ENCODE results near the gene DLG2. TPM values are rescaled to one million over a fixed set of nuclear protein-coding genes. Genes with fewer than 3 reads are reported as not detected.
"Not testable (repeated sequence)": the region's sequence is repeated elsewhere in the genome, so short reads cannot be mapped to it uniquely, and the experiment has no call there.

DLG2 gene
- total RNA-seq, 1 donor from 2014 or later = 0.17 TPM

DNA sequence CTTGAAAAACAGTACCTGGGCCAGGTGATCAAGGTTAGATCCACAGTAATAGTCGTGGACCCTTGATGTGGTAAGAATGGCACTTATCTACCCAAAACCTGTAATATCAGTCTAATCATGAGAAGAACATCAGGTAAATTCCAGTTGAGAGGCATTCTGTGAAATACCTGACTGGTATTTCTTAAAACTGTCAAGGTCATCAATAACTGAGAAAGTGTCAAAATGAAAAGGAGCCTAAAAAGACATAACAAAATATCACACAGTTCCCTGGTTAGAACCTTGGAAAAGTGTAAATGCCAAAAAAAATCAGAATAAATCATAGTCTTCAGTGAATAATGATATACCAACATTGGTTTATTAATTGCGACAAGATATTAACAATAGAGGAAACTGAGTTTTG lies 2185.5 kb downstream of the DLG2 start:
- no peak for DNase-seq (ENCODE audit: low read depth)
- TF ChIP-seq, protein P1, sequence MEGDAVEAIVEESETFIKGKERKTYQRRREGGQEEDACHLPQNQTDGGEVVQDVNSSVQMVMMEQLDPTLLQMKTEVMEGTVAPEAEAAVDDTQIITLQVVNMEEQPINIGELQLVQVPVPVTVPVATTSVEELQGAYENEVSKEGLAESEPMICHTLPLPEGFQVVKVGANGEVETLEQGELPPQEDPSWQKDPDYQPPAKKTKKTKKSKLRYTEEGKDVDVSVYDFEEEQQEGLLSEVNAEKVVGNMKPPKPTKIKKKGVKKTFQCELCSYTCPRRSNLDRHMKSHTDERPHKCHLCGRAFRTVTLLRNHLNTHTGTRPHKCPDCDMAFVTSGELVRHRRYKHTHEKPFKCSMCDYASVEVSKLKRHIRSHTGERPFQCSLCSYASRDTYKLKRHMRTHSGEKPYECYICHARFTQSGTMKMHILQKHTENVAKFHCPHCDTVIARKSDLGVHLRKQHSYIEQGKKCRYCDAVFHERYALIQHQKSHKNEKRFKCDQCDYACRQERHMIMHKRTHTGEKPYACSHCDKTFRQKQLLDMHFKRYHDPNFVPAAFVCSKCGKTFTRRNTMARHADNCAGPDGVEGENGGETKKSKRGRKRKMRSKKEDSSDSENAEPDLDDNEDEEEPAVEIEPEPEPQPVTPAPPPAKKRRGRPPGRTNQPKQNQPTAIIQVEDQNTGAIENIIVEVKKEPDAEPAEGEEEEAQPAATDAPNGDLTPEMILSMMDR (conservative IDR thresholded peaks at IDR 0.05; ENCODE audit: low read depth, low read length) = no peak
- no peak overlapping the region for H3K4me3 ChIP-seq (ENCODE audit: low read depth, low read length)

DNA sequence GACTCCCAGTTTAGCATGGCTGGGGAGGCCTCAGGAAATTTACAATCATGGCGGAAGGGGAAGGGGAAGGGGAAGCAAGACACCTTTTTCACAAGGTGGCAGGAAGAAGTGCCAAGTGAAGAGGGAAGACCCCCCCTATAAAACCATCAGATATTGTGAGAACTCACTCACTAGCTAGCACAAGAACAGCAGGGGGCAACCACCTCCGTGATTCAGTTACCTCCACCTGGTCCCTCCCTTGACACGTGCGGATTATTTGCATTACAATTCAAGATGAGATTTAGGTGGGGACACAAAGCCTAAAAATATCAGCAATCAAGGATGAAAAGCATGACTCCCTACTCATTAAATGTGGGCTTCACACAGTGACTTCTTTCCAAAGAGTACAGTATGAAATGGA lies 2186.0 kb downstream of the DLG2 start:
- DNase-seq (ENCODE audit: low read depth) = no peak
- H3K4me3 ChIP-seq (ENCODE audit: low read depth, low read length) = no peak overlapping the region
- TF ChIP-seq, protein P1 (conservative IDR thresholded peaks at IDR 0.05; ENCODE audit: low read depth, low read length) = no peak

DNA sequence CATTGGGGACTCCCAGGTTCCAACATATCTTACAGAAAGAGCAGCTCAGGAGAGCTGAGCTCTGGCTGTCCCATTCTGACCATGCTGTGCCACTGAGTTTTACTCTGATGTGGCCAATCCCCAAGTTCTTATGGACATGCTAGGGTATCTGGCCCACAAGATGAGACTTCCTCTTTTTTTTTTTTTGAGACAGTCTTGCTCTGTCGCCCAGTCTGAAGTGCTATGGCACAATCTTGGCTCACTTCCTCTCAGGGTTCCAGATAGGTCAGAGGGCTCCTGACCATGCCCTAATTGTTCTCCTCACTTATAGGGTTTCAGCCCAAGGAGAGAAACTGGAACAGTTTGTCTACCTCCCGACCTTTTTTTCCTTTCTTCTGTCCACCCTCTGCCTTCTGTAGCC lies 2188.7 kb downstream of the DLG2 start:
- DNase-seq (ENCODE audit: low read depth) = no peak
- no peak overlapping the region for H3K4me3 ChIP-seq (ENCODE audit: low read depth, low read length)
- TF ChIP-seq, protein P1 (conservative IDR thresholded peaks at IDR 0.05; ENCODE audit: low read depth, low read length) = no peak

DNA sequence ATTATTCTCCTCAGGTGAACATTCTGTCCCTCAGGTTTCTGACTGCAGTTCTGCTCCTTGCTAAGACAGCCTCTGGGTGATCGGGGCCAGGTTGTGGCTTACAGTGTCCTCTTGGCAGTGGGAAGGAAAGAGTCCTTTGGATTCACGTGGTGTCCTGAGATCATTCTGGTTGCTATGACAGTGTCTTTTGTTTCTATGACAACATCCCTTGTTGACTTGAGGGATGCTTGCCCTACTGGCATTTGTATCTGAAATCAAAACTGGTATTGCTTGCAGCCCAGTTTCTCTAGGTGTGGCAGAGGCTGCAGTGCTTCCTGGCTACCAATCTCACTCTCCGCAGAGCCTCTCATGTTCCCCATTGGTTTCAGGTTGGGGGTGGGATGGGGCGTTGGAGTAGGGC lies 2189.2 kb downstream of the DLG2 start:
- TF ChIP-seq, protein P1 (conservative IDR thresholded peaks at IDR 0.05; ENCODE audit: low read depth, low read length) = no peak
- DNase-seq (ENCODE audit: low read depth) = no peak
- H3K4me3 ChIP-seq (ENCODE audit: low read depth, low read length) = no peak overlapping the region

DNA sequence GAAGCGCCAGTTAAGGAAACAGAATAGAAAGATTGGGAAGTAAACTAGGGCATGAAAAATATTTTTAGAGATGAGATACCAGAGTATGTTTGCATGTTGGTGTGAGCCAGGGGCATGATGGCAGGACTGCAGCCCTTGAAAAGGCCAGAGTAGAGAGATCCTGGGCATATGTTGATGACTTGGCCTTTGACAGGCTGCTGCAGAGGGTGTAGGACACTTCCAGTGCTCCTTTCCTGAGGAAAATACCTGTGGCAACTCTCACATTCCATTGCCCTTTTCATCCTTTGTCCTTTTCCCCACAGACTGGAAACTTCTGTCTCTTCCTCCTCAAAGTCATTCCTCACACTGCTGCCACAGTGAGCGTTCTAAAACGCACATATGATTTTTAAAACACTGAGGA lies 2190.3 kb downstream of the DLG2 start:
- no peak for DNase-seq (ENCODE audit: low read depth)
- no peak overlapping the region for H3K4me3 ChIP-seq (ENCODE audit: low read depth, low read length)
- TF ChIP-seq, protein P1 (conservative IDR thresholded peaks at IDR 0.05; ENCODE audit: low read depth, low read length) = no peak

DNA sequence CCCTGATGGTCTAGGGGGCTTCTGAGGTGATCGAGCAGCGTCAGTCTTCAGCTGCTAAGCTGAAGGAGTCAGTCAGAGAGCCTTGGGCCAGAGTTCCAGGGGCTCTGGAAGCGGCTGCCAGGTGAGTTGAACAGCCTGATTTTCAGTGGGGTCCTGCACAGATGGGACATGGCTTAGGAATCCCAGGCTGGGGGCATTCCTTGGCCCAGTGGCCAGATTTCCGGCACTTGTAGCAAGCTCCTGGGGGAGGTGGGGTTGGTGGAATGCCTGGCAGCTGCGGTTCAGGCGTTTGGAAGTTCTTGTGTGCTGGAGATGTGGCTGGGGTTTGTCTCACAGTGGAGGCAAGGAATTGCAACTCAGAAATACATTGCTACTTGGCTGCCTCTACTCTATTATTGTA lies 2192.3 kb downstream of the DLG2 start:
- not testable (repeated sequence) for DNase-seq (ENCODE audit: low read depth); H3K4me3 ChIP-seq (ENCODE audit: low read depth, low read length)

DNA sequence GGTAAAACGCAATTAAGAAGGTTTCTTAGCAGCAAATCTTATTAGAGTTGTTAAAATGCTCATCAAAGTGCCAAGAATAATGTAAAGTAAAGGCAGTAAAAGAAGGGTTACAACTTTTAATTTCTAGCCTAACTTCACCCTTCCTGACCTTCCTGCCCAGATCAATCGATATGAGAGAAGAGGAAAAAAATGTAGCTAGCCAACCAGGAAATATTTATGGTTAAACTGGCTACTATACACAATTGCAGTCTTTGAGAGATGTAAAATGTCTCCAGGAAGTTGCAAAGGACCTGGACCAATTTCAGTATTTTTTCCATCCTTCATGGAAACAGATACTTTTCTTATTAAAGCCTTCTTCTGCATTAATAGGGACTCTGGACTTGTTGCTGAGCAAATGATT lies 2199.2 kb downstream of the DLG2 start:
- TF ChIP-seq, protein P1 (conservative IDR thresholded peaks at IDR 0.05; ENCODE audit: low read depth, low read length) = no peak
- no peak for DNase-seq (ENCODE audit: low read depth)
- no peak overlapping the region for H3K4me3 ChIP-seq (ENCODE audit: low read depth, low read length)

DNA sequence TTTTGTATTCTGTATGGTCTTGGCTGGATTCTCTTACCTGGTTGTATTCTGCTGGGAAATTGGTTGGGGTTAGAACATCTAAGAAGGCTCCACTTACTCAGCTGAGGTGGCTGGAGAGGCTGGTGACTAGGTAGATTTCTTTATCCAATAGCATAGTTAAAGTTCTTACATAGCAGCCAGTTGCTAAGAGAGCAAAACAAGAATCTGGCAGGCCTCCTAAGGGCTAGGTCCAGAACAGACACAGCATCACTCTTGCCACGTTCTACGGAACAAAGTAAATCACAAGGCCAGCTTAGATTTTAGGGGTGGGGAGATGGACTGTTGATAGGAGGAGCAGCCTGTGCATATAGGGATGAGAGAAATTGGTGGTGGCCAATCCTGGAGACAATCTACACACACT lies 2199.6 kb downstream of the DLG2 start:
- no peak overlapping the region for H3K4me3 ChIP-seq (ENCODE audit: low read depth, low read length)
- no peak for DNase-seq (ENCODE audit: low read depth)
- TF ChIP-seq, protein P1 (conservative IDR thresholded peaks at IDR 0.05; ENCODE audit: low read depth, low read length) = no peak

Measured in epithelial cell of proximal tubule (primary cell).